DND-41 (cell line): ENCODE results near the gene GALM.
A peak's percentile ranks its signal among the peaks of the same experiment; 100 is the strongest.

Experiments
- ATAC-seq: fragments of 200-7000 bp; cut with Tn5 transposase; 3 replicates; pipeline ENCODE4 v1.9.1; 2021; ENCODE audit warnings: low read depth; ENCODE audit not compliant: insufficient read depth
- DNase-seq: peaks from one replicate; pipeline ENCODE4 v3.0.0-alpha.2; 2020
- H2AFZ ChIP-seq: 2 replicates; pipeline ENCODE4 v1.6.0; 2012; ENCODE audit warnings: low read depth, low read length
- H3K27ac ChIP-seq: 2 replicates; pipeline ENCODE4 v1.5.1; 2012; ENCODE audit warnings: low read length, inconsistent platforms
- H3K27me3 ChIP-seq: fragments of 200-600 bp; sonication (generic); 2 replicates; pipeline ENCODE4 v1.6.0; 2012; ENCODE audit warnings: low read length, mild to moderate bottlenecking, inconsistent platforms; ENCODE audit not compliant: insufficient read depth, poor library complexity
- H3K36me3 ChIP-seq: 2 replicates; pipeline ENCODE4 v1.5.1; 2012; ENCODE audit warnings: low read length, inconsistent platforms; ENCODE audit not compliant: insufficient read depth
- H3K4me1 ChIP-seq: 2 replicates; pipeline ENCODE4 v1.5.1; 2012; ENCODE audit warnings: mild to moderate bottlenecking, low read length; ENCODE audit not compliant: insufficient read depth
- H3K4me2 ChIP-seq: 2 replicates; pipeline ENCODE4 v1.6.0; 2012; ENCODE audit warnings: mild to moderate bottlenecking, moderate library complexity, low read length, inconsistent platforms; ENCODE audit not compliant: insufficient read depth
- H3K4me3 ChIP-seq, 2 experiments: fragments of 200-600 bp in 1 of 2; shearing (Covaris generic) in 1 of 2; 2 replicates each; pipeline ENCODE4 v1.5.1; 2012 to 2016; ENCODE audit warnings: inconsistent platforms in 2 of 2, low read length in 2 of 2, mild to moderate bottlenecking in 2 of 2, low read depth in 1 of 2, moderate library complexity in 1 of 2
- H3K79me2 ChIP-seq: 2 replicates; pipeline ENCODE4 v1.6.0; 2012; ENCODE audit warnings: low read length, inconsistent platforms; ENCODE audit not compliant: insufficient read depth
- H3K9ac ChIP-seq: 2 replicates; pipeline ENCODE4 v1.6.0; 2012; ENCODE audit warnings: low read depth, mild to moderate bottlenecking, inconsistent platforms, low read length, moderate library complexity
- H3K9me3 ChIP-seq: 2 replicates; pipeline ENCODE4 v1.5.1; 2012; ENCODE audit warnings: low read length, moderate library complexity, mild to moderate bottlenecking, inconsistent platforms; ENCODE audit not compliant: insufficient read depth, severe bottlenecking
- H4K20me1 ChIP-seq: 2 replicates; pipeline ENCODE4 v1.6.0; 2012; ENCODE audit warnings: low read length; ENCODE audit not compliant: insufficient read depth
- CTCF ChIP-seq: IDR thresholded peaks from 2 replicates; pipeline ENCODE4 v1.5.1; 2012; ENCODE audit warnings: borderline replicate concordance, low read length, moderate library complexity, mild to moderate bottlenecking; ENCODE audit not compliant: poor library complexity, severe bottlenecking; ENCODE audit errors: extremely low read depth
- EZH2 ChIP-seq: IDR thresholded peaks from 3 replicates; pipeline ENCODE4 v1.6.1; 2012; ENCODE audit warnings: borderline replicate concordance, low read depth, mild to moderate bottlenecking, moderate library complexity, low read length, inconsistent platforms; ENCODE audit not compliant: severe bottlenecking

The GALM gene

GRCh38 chr2:38771632-38772031, 105.7 kb downstream of the GALM start:
- Histone ChIP-seq H3K27ac (no peak overlapping the region), H3K4me2 (no peak overlapping the region), H3K4me1 (no peaks in the 10 kb centered on the region), H3K27me3 (no peaks in the 10 kb centered on the region), H3K9ac (no peak overlapping the region), H3K4me3 (no peak overlapping the region), H3K36me3 (no peaks in the 10 kb centered on the region), H4K20me1 (no peaks in the 10 kb centered on the region), H3K9me3 (no peaks in the 10 kb centered on the region), H2AFZ (no peak overlapping the region), H3K79me2 (no peaks in the 10 kb centered on the region)
- DNase-seq (no peak), ATAC-seq (no peak)
- TF ChIP-seq EZH2 (no peak), CTCF (no peak)

DNA sequence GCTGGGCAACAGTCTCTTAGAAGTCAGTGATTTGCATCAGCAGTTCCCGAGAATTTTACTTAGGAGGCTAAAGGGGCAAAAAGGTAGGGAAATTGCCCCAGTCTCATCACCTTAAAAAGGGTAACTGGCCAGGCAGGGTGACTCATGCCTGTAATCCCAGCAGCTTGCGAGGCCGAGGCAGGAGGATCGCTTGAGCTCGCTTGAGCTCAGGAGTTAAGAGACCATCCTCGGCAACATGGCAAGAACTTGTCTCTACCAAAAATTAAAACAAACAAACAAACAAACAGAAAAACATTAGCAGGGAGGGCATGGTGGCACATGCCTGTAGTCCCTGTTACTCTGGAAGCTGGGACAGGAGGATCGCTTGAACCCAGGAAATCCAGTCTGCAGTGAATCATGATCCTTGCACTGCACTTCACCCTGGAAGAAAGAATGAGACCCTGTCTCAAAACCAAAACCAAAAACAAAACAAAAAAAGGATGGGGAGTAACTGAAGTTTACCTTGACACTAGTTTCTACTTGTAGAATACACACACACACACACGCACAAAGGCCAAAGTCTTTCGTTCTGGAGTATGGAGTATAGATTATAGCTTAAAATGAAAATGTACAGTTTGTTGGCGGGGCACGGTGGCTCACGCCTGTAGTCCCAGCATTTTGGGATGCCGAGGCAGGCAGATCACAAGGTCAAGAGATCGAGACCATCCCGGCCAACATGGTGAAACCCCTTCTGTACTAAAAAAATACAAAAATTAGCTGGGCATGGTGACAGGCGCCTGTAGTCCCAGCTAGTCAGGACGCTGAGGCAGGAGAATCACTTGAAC, 109.4 kb downstream of the GALM start:
- Histone ChIP-seq H3K4me1 (peaks cover 14% of the 10 kb centered on the region), H3K27me3 (no peaks in the 10 kb centered on the region), H3K4me2 (no peak overlapping the region), H3K36me3 (peaks cover 1% of the 10 kb centered on the region), H3K9ac (no peak overlapping the region), H3K9me3 (no peaks in the 10 kb centered on the region), H3K27ac (no peak overlapping the region), H2AFZ (0 out of 2 replicates have a peak overlapping the region, but pooled peaks have one; percentile 11), H3K4me3 (no peak overlapping the region), H3K79me2 (peaks cover 14% of the 10 kb centered on the region), H4K20me1 (no peaks in the 10 kb centered on the region)
- no peak for DNase-seq
- ATAC-seq = no peak
- TF ChIP-seq EZH2 (no peak), CTCF (no peak)

GRCh38 chr2:38775921-38776225, 110.0 kb downstream of the GALM start:
- H3K27me3 ChIP-seq = no peaks in the 10 kb centered on the region
- peaks cover 14% of the 10 kb centered on the region for H3K79me2 ChIP-seq
- H3K4me3 ChIP-seq = no peak overlapping the region
- no peaks in the 10 kb centered on the region for H3K9me3 ChIP-seq
- H4K20me1 ChIP-seq = no peaks in the 10 kb centered on the region
- peaks cover 14% of the 10 kb centered on the region for H3K4me1 ChIP-seq
- H2AFZ ChIP-seq = no peak overlapping the region
- TF ChIP-seq CTCF (no peak), EZH2 (no peak)
- ATAC-seq (no peak), DNase-seq (no peak)
- H3K9ac ChIP-seq = no peak overlapping the region
- no peak overlapping the region for H3K4me2 ChIP-seq
- peaks cover 6% of the 10 kb centered on the region for H3K36me3 ChIP-seq
- no peak overlapping the region for H3K27ac ChIP-seq
